Activated CD8-positive, alpha-beta memory T cell treated with anti-CD3 and anti-CD28 coated beads, Interleukin-2, amount 50 U/mL, for 1 hour (primary cell): ENCODE measurements around the gene INSYN1.

Experiments
- DNase-seq: peaks from one replicate; pipeline ENCODE4 v3.0.0-alpha.2; 2020; ENCODE audit errors: extremely low read depth

Gene INSYN1

DNA sequence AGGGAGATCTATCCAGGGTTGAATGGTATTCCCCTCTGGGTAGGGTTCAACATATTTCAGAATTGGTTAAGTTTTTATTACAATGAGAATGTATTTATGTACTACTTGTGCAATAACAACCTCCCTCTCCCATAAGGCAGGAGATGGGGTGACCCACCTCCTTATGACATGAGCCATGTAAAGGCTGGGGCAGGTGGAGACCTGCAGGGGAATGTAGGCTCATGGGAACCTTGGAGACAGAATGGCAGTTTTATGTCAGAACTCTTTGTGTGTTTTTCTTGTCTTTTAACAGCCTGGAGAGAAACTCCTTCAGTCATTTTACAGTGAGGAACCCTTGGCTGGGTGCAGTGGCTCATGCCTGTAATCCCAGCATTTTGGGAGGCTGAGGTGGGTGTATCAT lies 24.6 kb upstream of the INSYN1 start:
- no peak for DNase-seq

DNA sequence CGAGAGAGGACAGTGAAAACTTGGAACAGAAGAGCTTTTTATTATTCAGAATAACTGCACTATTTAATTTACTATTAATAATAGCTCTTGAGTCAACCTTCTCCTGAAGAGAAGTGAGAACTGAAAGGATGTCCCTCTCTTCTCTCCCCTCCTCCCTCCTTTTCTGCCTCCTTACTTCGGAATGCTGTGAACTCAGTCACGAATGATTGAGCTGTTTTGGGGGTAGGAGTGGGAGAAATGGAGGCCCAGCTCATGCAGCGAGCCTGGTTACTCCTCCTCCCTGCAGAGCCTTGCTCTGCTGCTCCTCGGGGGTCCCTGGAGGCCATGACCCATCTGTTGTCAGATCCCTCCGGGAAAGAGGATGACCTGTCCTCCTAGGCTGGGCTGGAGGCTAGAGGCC lies 20.3 kb upstream of the INSYN1 start:
- DNase-seq: no peak

DNA sequence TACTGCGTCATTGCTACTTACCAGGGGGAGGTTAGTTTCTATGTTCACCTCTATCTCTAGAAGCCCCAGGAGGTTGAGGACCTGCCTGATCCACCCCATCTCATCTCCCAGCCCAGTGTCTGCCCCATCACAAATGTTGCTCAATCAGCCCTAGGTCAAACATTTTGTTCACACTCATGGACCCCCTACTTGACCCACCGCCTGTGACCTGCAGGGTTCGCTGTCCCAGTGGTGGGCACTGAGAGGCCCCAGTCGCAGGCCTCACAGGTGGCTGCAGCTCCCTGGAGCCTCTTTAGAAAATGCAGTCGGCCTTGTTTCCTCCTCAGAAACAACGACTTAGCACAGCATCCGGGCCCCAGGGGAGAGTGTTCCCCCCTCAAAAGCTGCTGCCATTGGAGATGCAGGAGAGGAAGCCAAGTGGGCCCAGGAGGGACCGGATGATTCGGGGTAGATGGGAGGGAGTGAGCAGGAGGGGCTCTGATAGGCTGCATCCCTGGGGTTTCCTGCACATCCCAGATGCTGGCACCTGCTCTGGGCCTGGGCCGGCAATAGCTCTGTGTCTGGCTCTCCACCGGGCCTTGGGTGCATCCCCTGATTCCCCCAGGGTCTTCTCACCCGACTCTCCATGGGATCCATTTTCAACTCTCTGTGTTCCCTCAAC lies 18.4 kb upstream of the INSYN1 start:
- DNase-seq: no peak

DNA sequence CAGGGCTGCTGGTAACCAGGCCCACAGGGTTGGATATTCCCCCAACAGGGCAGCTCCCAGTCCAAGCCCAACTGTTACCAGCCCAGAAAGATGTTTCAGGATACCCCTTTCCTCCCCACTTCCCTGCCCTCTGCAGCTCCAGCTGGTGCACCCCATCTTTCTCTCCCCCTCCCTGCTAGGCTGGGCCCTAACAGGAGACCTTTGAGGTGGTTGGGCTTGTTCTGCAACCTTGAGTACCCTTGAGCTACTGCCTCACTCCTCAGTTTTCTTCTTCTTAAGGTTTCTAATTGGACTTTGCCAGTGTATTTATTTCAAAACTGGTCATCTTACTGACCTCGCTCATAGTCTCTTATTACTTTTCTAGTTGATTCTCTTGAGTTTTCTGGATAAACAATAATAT lies 16.9 kb upstream of the INSYN1 start:
- no peak for DNase-seq

DNA sequence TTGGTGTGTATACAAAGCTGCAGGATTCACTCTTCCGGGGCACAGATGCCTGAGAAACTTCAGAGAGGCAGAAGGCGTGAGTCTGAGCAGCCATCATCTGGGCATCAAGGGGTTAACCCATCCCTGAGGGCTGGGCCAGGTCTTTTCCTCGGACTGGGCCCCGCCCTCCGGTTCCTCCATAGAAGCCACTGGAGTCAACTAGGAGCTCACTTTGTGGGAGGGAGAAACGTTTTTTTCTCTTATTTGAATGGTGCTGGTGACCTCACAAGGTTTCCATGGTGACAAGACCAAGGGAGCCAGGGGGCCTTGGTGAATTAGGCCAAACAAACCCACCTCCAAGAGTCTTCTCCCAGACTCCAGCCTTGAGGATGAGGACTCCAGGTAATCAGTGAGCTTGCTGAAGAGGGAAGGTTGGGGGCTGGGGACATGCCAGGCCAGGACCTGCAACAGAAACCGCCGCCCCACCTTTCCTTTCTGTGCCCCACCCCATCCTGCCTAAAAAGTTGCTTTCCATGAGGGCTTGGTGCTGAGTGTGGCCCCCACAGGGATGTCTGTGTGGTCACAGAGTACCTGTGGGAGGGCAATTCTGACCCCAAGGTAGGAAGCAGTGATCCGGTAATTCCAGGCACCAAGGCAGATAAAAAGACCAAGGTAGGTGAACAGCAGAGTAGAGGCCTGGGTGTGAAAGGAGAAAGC lies 14.8 kb upstream of the INSYN1 start:
- no peak for DNase-seq

DNA sequence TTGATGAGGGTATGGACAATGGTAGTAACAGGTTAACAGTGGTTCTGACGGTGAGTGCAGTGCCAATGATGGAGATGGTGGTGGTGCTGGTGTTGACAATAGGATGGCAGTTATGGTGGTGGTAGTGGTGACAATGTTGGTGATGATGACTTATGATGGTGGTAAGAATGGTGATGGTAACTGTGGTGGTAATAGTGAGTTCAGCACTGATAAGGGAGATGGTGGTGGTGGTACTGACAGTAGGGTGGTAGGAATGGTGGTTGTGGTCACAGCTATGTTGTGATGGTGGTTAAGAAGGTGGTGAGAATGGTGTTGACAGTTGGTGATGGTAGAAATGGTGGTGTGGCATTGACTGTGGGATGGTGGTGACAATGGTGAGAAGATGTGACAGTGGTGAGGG lies 13.4 kb upstream of the INSYN1 start:
- no peak for DNase-seq

DNA sequence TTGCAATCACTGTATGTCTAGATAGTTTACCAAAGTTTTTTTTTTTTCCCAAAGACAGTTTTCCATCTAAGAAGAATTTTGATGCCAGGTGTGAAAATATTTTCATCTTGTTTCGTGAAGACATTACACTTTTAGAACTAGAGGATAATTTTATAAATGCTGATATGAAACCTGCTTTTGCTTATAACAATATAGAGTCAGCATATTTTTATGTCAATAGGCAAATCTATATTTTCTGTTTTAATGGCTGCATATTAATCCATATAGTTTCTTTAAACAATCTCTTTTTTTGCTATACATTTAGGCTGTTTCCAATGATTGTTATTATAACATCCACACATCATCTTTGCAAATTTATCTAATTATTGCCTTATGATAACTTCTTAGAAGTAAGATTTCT lies 12.6 kb upstream of the INSYN1 start:
- DNase-seq: no peak

DNA sequence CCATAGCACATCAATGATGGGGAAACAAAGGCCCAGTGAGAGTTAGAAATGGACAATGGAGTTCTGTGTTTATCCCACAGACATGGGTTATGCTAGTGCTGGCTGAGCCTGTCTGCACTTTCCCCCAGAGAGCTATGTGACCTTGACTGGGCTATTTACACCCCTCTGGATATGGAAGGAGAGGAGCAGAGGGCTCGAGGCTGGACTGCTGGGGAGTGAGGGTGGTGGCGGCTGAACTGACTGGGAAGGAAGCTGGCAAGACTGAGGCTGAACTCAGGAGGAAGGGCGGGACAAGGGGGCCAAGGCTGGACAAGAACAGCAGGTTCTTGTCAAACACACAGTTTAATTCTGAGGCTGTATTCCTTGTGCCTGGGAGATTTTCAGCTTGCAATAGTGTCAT lies 10.8 kb upstream of the INSYN1 start:
- no peak for DNase-seq

DNA sequence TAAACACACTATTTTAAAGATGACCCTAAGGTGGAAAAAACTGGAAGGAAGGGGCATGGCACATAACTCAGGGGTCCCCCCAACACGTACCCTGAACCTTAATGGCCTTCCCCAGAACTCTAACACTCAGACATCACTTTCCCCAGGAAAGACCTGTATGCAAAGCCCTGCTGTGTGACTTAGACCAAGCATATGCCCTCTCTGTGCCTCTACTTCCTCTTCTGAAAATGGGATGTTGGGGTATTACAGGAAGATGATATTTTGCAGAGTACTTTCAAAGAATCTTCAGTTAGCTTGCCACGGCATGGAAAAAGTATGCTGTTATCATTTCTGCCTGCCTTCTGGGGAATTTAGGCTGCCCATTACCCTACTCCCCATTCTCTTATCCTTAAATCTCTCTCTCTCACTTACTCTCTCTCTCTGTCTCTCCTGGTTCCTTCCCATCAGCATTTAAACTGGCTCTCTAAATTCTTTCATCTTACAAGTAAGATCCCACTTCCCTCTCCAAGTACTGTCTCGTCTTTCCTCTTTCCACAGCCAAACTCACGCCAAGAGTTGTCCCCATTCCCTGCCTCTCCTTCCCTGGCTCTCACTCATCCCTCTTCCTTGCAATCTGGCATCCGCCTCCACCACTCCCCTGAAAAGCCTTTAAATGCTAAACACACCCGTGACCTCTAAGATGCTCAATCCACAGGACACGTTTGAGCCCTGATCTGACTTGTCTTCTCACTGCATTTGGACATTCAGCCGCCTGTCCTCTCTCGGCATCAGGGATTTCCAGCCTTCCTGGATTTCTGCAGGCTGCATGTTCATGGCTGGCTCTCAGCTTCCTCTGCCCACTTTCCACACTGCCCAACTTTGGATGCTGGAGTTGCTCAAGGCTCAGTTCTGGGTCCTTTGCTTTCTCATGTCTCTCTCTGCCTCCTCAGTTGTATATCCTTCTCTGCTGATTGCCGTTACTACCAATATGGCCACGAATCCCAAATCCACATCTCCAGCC lies 7.5 kb upstream of the INSYN1 start:
- no peak for DNase-seq

DNA sequence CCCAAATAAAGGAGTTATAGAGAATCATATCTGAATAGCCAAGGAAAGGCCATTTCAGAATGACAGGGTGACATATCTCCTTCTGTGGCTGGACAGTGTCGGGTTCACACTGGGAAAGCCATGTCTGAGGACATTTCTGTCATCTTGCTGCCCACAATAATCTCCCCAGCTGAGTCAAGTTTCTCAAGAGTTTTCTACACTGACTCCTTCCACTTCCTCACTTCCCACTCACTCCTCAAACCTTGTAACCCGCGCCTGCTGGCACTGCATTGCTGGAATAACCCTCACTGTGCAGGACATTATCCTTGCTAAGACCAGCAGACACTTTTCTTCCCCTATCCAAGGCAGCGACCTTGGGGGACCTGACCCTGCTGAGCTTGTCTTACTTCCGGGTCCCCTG lies 5.3 kb upstream of the INSYN1 start:
- no peak for DNase-seq

DNA sequence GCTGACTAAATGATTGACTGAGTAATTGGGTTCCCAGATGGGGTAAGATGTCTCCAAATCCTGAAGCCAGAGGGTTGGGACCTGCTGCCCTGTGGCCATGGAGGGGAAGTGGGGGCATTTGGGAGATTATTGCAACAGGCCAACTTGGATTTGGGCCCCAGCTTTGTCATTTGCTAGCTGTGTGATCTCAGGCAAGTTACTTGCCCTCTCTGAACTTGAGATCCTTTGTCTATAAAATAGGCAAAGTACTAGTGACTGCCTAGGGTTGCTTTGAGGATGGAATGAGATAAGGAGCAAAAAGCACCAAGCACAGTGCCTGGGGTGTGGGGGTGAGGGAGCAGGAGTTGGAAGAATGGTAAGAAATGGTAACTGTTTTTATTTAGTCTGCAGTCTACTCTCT lies 4.4 kb upstream of the INSYN1 start:
- DNase-seq: no peak

DNA sequence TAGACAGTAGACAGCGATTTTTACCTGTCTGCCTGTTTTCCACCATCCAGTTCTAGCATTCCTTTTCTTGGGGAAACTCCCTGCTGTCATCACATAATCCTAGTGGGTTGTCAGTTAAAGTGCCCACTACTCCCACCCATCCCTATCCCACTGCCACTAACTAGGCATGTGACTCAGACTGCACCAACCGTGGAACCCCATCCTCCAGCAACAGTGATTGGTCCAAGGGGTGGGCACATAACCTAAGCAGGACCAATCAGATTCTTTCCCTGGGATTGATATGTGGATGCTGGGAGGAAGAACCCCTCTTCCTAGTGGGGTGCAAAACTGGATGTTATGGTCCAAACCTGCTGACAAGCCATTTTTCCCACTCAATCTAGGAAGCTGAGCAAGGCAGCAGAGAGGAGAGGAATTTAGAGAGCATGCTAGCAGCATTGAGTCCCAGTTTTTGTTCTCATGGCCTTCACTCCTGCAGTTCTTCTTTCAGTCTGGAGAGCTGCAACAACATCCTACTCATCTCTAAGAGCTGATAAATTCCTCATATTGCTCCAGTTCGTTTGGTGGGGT lies 3.9 kb upstream of the INSYN1 start:
- DNase-seq: no peak

DNA sequence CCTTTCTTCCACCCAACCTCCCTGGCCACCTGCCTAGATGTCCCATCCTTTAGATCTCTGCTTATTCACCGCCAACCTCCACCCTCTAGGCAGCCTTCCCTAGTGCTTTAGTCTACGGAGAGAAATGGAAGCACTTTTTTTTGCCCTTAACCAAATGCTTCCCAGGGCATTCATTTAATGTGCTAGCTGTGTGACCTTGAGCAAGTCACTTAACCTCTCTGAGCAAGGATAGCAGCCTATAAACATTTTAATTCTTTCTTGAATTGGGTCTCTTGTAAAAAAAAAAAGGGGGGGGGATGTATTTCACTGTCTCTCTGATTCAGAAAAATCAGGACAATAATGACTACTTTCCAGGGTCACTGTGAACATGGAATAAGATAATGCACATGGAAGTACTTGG lies 3.2 kb upstream of the INSYN1 start:
- no peak for DNase-seq

DNA sequence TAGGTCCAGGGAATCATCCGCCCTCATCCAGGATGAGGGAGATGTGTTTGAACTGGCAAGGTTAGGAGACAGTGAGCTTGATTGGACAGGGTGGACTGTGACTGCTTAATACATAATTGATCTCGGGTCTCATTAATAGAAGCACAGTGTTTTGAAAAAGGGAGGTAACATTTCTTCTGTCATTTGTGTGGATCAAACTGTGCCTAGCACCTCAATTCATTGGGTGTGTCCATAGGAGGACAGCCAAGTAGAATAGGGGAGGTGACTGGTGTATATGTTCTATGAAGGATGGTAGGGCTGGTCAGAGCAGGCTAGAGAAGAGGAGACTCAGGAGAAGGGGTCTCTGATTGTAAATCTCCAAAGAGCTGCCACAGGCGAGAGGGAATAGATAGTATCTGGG lies 2.8 kb upstream of the INSYN1 start:
- DNase-seq: no peak

DNA sequence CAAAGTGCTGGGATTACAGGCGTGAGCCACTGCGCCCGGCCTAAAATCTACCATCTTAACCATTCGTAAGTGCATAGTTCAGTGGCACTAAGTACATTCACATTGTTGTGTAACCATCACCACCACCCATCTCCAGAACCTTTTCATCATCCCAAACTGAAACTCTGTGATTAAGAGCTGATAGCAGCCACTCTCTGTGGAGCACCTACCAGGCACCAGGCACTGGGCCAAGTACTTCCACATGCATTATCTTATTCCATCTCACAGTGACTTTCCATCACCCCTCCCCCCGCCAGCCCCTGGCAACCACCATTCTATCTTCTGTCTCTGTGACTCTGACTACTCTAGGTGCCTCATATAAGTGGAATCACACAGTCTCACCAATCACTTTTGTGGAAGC lies 2.3 kb upstream of the INSYN1 start:
- DNase-seq: no peak

DNA sequence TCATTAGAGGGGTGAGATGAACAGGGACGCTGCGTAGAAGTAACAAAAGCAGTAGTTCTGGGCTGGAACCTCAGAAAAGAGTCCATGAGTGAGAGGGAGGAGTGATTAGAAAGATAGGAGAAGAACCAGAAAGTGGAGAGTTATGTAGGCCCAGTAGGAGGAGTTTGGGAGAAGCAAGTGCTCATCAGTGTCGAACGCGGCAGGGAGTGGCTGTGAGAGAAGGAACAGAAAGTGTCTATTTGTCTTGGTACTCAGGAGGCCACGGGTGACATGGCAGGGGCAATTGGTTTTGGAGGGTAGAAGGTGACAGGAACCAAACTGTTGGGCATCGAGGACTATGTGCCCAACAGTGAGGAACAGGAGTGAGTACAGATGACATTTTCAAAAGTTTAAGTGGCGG lies 1.3 kb upstream of the INSYN1 start:
- no peak for DNase-seq

DNA sequence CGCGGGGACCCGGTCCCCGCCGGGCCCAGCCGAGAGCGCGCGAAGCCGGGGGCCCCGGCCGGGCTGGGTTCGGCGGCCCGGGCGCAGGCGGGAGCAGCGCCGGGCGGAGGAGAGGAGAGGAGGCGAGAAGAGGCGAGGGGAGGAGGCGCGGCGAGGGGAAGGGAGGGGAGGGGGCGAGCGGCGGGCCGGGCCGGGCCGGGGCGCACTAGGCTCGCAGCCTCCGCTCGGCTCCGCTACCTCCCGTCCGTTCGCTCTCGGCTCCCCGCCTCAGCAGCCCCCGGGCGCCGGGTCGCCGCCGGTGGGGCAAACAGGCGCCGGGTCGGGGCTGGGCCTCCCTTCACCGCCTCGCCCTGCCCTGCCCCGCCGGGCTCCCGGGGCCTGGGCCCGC lies 351 bp downstream of the INSYN1 start:
- DNase-seq: no peak

DNA sequence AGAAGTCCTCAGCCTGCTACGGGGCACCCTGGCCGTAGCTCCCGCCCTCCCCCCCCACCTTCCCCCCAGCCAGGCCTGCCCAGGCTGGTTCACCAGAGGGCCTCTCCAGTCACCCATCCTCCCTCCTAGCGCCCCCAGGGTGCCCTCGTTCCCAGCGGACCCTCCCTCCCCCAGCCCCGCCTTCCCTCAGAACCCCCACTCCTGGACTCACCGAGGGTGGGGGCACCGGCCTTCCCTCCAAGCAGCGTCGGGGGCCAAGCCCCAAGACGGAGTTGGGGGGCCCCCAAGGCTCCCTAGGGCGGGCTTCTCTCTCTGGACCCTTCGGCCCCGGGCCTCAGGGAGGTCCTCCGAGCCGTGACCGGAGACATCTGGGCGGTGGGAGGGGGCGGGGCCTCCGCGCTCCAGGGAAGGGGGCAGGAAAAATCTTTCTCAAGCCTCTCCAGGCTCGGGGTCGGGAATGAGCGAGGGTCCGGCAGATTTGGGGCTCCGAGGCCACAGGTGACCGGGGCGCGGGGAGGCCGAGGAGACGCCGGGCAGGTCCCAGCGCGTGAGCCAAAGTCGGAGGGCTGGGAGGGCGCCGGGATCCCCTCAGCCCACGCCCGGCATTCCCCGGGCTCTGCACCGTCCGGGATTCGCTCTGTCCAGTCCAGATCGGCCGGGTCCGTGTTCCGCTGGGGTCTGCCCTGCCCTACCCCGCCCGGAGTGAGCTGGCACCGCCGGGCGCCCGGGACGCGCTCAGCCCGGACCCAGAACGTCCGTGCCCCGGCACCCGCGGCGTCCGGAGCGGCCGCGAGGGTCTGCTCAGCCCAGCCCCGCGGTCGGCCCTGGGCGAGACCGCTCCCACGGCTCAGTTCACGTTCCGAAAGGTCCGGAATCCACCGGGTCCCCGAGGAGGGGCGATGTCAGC lies 999 bp downstream of the INSYN1 start:
- no peak for DNase-seq

DNA sequence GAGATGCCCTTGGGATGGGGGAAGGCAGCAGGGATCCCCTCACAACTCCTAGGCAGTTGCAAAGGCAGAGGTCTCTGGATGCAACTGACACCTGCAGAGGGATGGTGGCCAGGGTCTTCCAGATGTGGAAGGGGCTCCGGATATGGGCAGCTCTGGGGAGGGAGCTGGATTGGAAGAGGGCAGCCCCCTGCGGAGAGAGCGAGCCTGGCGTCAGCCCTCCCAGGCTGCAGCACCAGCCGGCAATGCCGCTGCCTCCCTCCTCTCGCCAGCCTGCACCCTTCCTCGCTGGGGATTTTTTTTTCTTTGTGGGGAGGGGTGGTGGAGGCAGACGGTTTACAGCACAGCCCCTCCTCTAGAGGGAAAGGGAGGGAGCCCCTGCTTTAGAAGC lies 1.6 kb downstream of the INSYN1 start:
- no peak for DNase-seq

DNA sequence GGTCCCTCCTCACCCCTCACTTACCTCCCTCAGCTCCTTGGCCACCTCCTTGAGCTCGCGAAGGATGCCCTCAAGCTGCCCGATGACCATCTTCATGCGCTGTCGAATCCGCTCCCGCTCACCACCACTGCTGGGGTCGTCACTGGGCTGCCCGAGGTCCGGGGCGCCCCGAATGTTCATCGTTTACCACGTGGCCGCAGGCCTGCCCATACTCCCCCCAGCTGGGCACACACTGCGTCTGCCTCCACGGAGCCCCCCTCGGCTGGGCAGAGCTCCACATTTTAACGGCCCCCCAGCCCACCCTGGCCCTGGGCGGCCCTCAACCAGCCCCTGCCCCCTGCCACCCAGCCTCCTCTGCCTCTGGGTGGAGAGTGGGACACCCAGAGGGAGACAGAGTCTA lies 2.2 kb downstream of the INSYN1 start:
- no peak for DNase-seq

DNA sequence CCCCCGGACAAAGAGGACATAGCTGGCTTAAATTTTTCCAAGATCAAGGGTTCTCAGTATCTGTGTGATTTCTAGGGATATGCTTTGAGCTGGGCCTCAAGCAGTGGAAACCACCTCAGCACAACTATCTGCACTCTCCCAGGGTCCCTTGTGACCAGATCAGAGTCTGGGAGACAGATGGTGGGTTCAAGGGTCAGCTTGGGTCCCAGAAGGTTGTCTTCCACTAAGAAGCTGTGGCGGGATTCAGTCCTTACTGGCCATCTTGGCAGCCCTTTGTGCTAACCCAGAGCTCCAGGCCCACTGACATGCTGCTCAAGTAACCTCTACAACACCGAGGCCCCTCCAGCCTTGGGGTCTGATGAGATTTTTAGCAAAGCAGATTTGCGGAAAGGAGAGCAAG lies 2.7 kb downstream of the INSYN1 start:
- DNase-seq: no peak
